ENCODE data around the gene ALDH5A1. TPM values are rescaled to one million over a fixed set of nuclear protein-coding genes. Genes with fewer than 3 reads are reported as not detected.

ALDH5A1 gene
- polyA plus RNA-seq, 1 experiment = 0.64 TPM

DNA sequence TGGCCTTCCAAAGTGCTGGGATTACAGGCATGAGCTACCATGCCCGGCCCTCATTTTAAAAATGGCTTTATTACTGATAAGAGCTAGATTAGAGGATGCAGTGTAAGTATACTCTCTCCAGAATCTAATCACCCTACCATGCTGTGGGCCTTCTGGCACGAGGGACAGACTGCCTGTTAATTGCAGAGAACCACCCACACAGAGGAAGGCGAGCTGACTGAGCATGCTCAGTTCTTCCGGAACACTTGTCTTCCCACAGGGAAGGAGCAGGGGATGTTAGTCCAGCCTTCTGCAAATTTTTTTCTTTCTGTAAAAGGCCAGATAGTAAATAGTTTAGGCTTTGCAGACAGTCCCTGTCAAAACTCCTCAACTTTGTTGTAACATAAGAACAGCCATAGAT is 48.9 kb downstream of the ALDH5A1 start:
- Histone ChIP-seq H3K27me3 (ENCODE audit: control insufficient read depth, insufficient read depth, low read length) (no peaks in the 10 kb centered on the region), H3K4me3 (ENCODE audit: low read depth, low read length) (no peak overlapping the region), H3K36me3 (ENCODE audit: control insufficient read depth, insufficient read depth, low read length) (no peaks in the 10 kb centered on the region)
- CTCF ChIA-PET = interaction anchor here (0.9 to 1.2 kb wide), 2 partner anchors 22 to 37 kb away, joined by 3 to 4 read pairs; no protein-coding TSS in a partner anchor
- no peak for DNase-seq (ENCODE audit: low read depth)
- TF ChIP-seq, protein P1, sequence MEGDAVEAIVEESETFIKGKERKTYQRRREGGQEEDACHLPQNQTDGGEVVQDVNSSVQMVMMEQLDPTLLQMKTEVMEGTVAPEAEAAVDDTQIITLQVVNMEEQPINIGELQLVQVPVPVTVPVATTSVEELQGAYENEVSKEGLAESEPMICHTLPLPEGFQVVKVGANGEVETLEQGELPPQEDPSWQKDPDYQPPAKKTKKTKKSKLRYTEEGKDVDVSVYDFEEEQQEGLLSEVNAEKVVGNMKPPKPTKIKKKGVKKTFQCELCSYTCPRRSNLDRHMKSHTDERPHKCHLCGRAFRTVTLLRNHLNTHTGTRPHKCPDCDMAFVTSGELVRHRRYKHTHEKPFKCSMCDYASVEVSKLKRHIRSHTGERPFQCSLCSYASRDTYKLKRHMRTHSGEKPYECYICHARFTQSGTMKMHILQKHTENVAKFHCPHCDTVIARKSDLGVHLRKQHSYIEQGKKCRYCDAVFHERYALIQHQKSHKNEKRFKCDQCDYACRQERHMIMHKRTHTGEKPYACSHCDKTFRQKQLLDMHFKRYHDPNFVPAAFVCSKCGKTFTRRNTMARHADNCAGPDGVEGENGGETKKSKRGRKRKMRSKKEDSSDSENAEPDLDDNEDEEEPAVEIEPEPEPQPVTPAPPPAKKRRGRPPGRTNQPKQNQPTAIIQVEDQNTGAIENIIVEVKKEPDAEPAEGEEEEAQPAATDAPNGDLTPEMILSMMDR (IDR thresholded peaks at IDR 0.05; ENCODE audit: insufficient read depth, low read depth, low read length) = no peak
- POLR2A ChIA-PET = no interaction called here

DNA sequence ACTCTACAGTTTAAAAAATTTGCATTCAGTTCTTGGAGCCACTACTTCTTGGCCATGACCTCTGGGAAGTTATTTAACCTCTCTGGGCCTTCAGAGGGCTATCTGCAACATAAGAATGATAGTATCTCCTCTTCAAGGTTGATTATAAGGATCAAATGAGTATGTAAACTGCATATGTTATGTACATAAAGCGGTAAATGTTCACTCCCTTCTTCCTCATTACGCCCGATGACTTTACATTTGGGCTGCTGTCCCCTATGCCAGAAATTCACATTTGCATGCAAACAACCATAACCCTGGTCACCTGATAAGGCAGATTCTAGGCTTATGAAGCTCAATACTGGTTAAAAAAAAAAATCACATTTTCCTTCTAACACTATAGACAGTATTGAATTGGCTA is 50.4 kb downstream of the ALDH5A1 start:
- Histone ChIP-seq H3K27me3 (ENCODE audit: control insufficient read depth, insufficient read depth, low read length) (no peaks in the 10 kb centered on the region), H3K4me3 (ENCODE audit: low read depth, low read length) (no peak overlapping the region), H3K36me3 (ENCODE audit: control insufficient read depth, insufficient read depth, low read length) (no peaks in the 10 kb centered on the region)
- TF ChIP-seq, protein P1 (IDR thresholded peaks at IDR 0.05; ENCODE audit: insufficient read depth, low read depth, low read length) = no peak
- POLR2A ChIA-PET = no interaction called here
- CTCF ChIA-PET = no interaction called here
- no peak for DNase-seq (ENCODE audit: low read depth)

DNA sequence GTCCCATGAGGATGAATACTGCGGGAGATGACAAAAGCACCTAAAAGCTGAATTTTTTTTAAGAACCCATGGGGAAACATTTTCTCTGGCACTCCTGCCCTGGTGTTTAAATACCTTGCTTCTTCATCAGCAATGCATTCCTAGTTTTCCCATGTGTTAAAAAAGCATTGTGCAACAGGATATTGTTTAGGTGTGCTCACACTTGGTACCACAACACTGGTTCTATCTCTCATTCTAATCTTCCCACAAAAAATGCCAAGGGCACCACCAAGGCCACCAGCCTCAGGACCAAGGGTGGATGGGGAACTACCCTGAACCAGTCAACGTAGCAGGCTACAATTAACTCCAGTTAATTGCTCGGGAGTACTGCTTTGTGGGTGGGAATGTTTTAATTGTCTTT is 50.9 kb downstream of the ALDH5A1 start:
- H3K36me3 ChIP-seq (ENCODE audit: control insufficient read depth, insufficient read depth, low read length) = no peaks in the 10 kb centered on the region
- no peak overlapping the region for H3K4me3 ChIP-seq (ENCODE audit: low read depth, low read length)
- ChIA-PET POLR2A (no interaction called here), CTCF (no interaction called here)
- H3K27me3 ChIP-seq (ENCODE audit: control insufficient read depth, insufficient read depth, low read length) = no peaks in the 10 kb centered on the region
- TF ChIP-seq, protein P1 (IDR thresholded peaks at IDR 0.05; ENCODE audit: insufficient read depth, low read depth, low read length) = no peak
- no peak for DNase-seq (ENCODE audit: low read depth)

DNA sequence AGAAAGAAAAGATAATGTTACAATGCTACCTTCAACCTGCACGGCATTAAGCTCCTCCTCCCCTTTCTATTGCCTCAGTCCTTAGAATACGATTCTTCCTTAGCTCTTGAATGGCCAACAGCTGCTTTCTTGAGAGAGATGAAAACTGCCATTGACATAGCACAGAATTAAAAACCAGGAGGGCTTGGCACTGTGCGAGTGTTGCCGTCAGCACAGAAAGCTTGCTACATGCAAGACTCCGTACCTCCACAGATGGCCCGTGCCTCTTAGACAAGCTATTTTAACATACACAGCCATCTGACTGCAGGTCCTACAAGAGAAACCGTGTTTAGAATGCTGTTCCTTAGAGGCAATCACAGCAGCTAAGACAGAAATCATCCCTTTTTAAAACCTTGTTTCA is 51.7 kb downstream of the ALDH5A1 start:
- Histone ChIP-seq H3K27me3 (ENCODE audit: control insufficient read depth, insufficient read depth, low read length) (no peaks in the 10 kb centered on the region), H3K36me3 (ENCODE audit: control insufficient read depth, insufficient read depth, low read length) (no peaks in the 10 kb centered on the region), H3K4me3 (ENCODE audit: low read depth, low read length) (no peak overlapping the region)
- ChIA-PET CTCF (interaction anchor here (1.0 kb wide), 1 partner anchor 35 kb away, joined by 3 read pairs; no protein-coding TSS in a partner anchor), POLR2A (no interaction called here)
- DNase-seq (ENCODE audit: low read depth) = no peak
- TF ChIP-seq, protein P1 (IDR thresholded peaks at IDR 0.05; ENCODE audit: insufficient read depth, low read depth, low read length) = no peak

- POLR2A ChIA-PET = no interaction called here
- CTCF ChIA-PET = interaction anchor here (1.0 kb wide), 2 partner anchors 10 to 34 kb away, joined by 3 read pairs; no protein-coding TSS in a partner anchor
- Histone ChIP-seq H3K36me3 (ENCODE audit: control insufficient read depth, insufficient read depth, low read length) (no peaks in the 10 kb centered on the region), H3K27me3 (ENCODE audit: control insufficient read depth, insufficient read depth, low read length) (no peaks in the 10 kb centered on the region), H3K4me3 (ENCODE audit: low read depth, low read length) (no peak overlapping the region)
- DNase-seq (ENCODE audit: low read depth) = no peak
- TF ChIP-seq, protein P1 (IDR thresholded peaks at IDR 0.05; ENCODE audit: insufficient read depth, low read depth, low read length) = no peak
Measured at GRCh38 chr6:24547243-24547642, 52.5 kb downstream of the ALDH5A1 start.

Measured in BJ (cell line).